HepG2 (cell line): ENCODE data around the gene ANKEF1. TPM values are rescaled to one million over a fixed set of nuclear protein-coding genes. Genes with fewer than 3 reads are reported as not detected.

ENCODE experiments used
- ATAC-seq: fragments of 200-7000 bp; cut with Tn5 transposase; 3 replicates; pipeline ENCODE4 v1.9.1; 2020; ENCODE audit warnings: mild to moderate bottlenecking, moderate library complexity
- BruUV-seq: library from RNA; stranded (reverse); fragments of 400-500 nt; replicated peaks from 2 replicates; lab custom pipeline; 2021; lab: Mats Ljungman, UMichigan
- CTCF ChIA-PET: fragments of 300-600 bp; formaldehyde crosslinking; extraction: SDS; loops from one replicate; lab custom pipeline; 2021; ENCODE audit warnings: low total read pairs, inconsistent platforms, low intra/inter-chr PET ratio; lab: Yijun Ruan, JAX
- POLR2A ChIA-PET: fragments of 350-600 bp; sonication (Branson Sonifier 250); formaldehyde crosslinking; loops from one replicate; lab custom pipeline; 2020; ENCODE audit warnings: antibody characterized with exemption, inconsistent platforms; lab: Yijun Ruan, JAX
- DNase-seq: peaks from one replicate; pipeline ENCODE4 v3.0.0-alpha.2; 2015; ENCODE audit warnings: low spot score
- FAIRE-seq: peaks from 3 replicates; lab custom pipeline; 2011; peaks lifted over from hg19 to GRCh38; lab: Jason Lieb, UNC
- H2AFZ ChIP-seq: one replicate; pipeline ENCODE4 v1.6.1; 2011; ENCODE audit warnings: low read length, inconsistent platforms
- H3K27ac ChIP-seq: fragments of 300-600 bp; 3 replicates; pipeline ENCODE4 v1.8.0; 2011; ENCODE audit warnings: mixed run types, mild to moderate bottlenecking, mixed read lengths, low read length, inconsistent platforms; ENCODE audit not compliant: insufficient read depth; ENCODE audit errors: extremely low read length
- H3K27me3 ChIP-seq, 2 experiments: fragments of 200-600 bp in 1 of 2; 2 replicates in 1 of 2; 3 replicates in 1 of 2; pipeline versions ENCODE4 v1.6.0 to v1.8.0; 2011; ENCODE audit warnings: low read length in 2 of 2, mild to moderate bottlenecking in 2 of 2, moderate library complexity in 2 of 2, inconsistent platforms in 1 of 2; ENCODE audit not compliant: insufficient read depth in 2 of 2, control insufficient read depth in 1 of 2
- H3K36me3 ChIP-seq, 2 experiments: fragments of 200-600 bp in 1 of 2; replicated peaks in 1 of 2; 2 replicates in 1 of 2; 3 replicates in 1 of 2; pipeline versions ENCODE4 v1.5.1 to v1.8.0; 2011; ENCODE audit warnings: low read length in 2 of 2, inconsistent platforms in 1 of 2; ENCODE audit not compliant: insufficient read depth in 2 of 2, control insufficient read depth in 1 of 2
- H3K4me1 ChIP-seq: 2 replicates; pipeline ENCODE4 v1.5.1; 2012; ENCODE audit warnings: low read length, inconsistent platforms; ENCODE audit not compliant: insufficient read depth
- H3K4me2 ChIP-seq: 2 replicates; pipeline ENCODE4 v1.6.0; 2011; ENCODE audit warnings: low read depth, low read length, inconsistent platforms
- H3K4me3 ChIP-seq, 3 experiments: fragments of 200-600 bp in 1 of 3; sonication (generic), shearing (Covaris generic) in 1 of 3; replicated peaks in 1 of 3; 2 replicates each; pipeline ENCODE4 v1.5.1; 2011 to 2016; ENCODE audit warnings: low read length in 3 of 3, inconsistent platforms in 2 of 3, low read depth in 2 of 3, mild to moderate bottlenecking in 2 of 3, control low read depth in 1 of 3, mixed read lengths in 1 of 3; ENCODE audit not compliant: insufficient read depth in 1 of 3
- H3K79me2 ChIP-seq: one replicate; pipeline ENCODE4 v1.6.1; 2011; ENCODE audit warnings: low read length, inconsistent platforms; ENCODE audit not compliant: insufficient read depth
- H3K9ac ChIP-seq: 2 replicates; pipeline ENCODE4 v1.6.0; 2011; ENCODE audit warnings: mild to moderate bottlenecking, low read depth, low read length, inconsistent platforms; ENCODE audit not compliant: insufficient read depth
- H3K9me3 ChIP-seq: 2 replicates; pipeline ENCODE4 v1.5.1; 2012; ENCODE audit warnings: mild to moderate bottlenecking, low read length
- H4K20me1 ChIP-seq: 2 replicates; pipeline ENCODE4 v1.6.0; 2011; ENCODE audit warnings: inconsistent platforms, mild to moderate bottlenecking, low read length, moderate library complexity; ENCODE audit not compliant: insufficient read depth
- CCDC6 ChIP-seq: sonication (generic); formaldehyde crosslinking; IDR thresholded peaks from 2 replicates; pipeline ENCODE4 v1.8.1; 2022; ENCODE audit warnings: mild to moderate bottlenecking, missing genetic modification reagents, moderate library complexity
- GPN1 ChIP-seq: sonication (generic); formaldehyde crosslinking; IDR thresholded peaks from 2 replicates; pipeline ENCODE4 v1.5.1; 2020; ENCODE audit warnings: missing genetic modification reagents, borderline replicate concordance
- HBP1 ChIP-seq: IDR thresholded peaks from 2 replicates; pipeline ENCODE4 v1.6.1; 2016; ENCODE audit warnings: low read depth, control low read depth
- HDAC1 ChIP-seq: sonication (generic); formaldehyde crosslinking; IDR thresholded peaks from 2 replicates; pipeline ENCODE4 v1.5.1; 2020; ENCODE audit warnings: mild to moderate bottlenecking, missing genetic modification reagents
- KIAA2018 ChIP-seq: sonication (generic); formaldehyde crosslinking; IDR thresholded peaks from 2 replicates; pipeline ENCODE4 v1.5.0; 2020; ENCODE audit warnings: mild to moderate bottlenecking, missing genetic modification reagents, borderline replicate concordance
- MLX ChIP-seq: IDR thresholded peaks from 2 replicates; pipeline ENCODE4 v1.6.1; 2016
- NR1H2 ChIP-seq: sonication (generic); formaldehyde crosslinking; IDR thresholded peaks from 2 replicates; pipeline ENCODE4 v1.8.1; 2022; ENCODE audit warnings: low read depth, missing genetic modification reagents, borderline replicate concordance
- REXO4 ChIP-seq: sonication (generic); formaldehyde crosslinking; IDR thresholded peaks from 2 replicates; pipeline ENCODE4 v1.8.0; 2022; ENCODE audit warnings: missing genetic modification reagents, mild to moderate bottlenecking, borderline replicate concordance
- RXRA ChIP-seq: sonication (generic); formaldehyde crosslinking; IDR thresholded peaks from 2 replicates; pipeline ENCODE4 v1.5.1; 2020; ENCODE audit warnings: missing genetic modification reagents
- TGIF2 ChIP-seq: IDR thresholded peaks from 2 replicates; pipeline ENCODE4 v1.6.1; 2016; ENCODE audit warnings: control low read depth, missing compliant biosample characterization
- TOE1 ChIP-seq: sonication (generic); formaldehyde crosslinking; IDR thresholded peaks from 2 replicates; pipeline ENCODE4 v1.4.0; 2020; ENCODE audit warnings: mild to moderate bottlenecking, missing genetic modification reagents
- ZNF235 ChIP-seq: sonication (generic); formaldehyde crosslinking; IDR thresholded peaks from 2 replicates; pipeline ENCODE4 v1.8.1; 2023; ENCODE audit warnings: mild to moderate bottlenecking, missing genetic modification reagents, borderline replicate concordance
- ZNF30 ChIP-seq: sonication (generic); formaldehyde crosslinking; IDR thresholded peaks from 2 replicates; pipeline ENCODE4 v1.5.0; 2020; ENCODE audit warnings: mild to moderate bottlenecking, missing genetic modification reagents
- ZNF713 ChIP-seq: sonication (generic); formaldehyde crosslinking; IDR thresholded peaks from 2 replicates; pipeline ENCODE4 v1.4.0; 2020; ENCODE audit warnings: mild to moderate bottlenecking, missing genetic modification reagents
- ZSCAN5A ChIP-seq: sonication (generic); formaldehyde crosslinking; IDR thresholded peaks from 2 replicates; pipeline ENCODE4 v1.8.0; 2022; ENCODE audit warnings: mild to moderate bottlenecking, missing genetic modification reagents, borderline replicate concordance
- WGBS: methylation state at CpG from one replicate; pipeline ENCODE4 v1.1.6; 2017; ENCODE audit warnings: low lambda C conversion rate; 5-methylcytosine and 5-hydroxymethylcytosine counted together
- in situ Hi-C: cut with HindIII; loops from 2 replicates; pipeline ENCODE4 v1.10.0; 2017; ENCODE audit warnings: low pct_unique_long_range_greater_than_20kb; ENCODE audit not compliant: extremely low pct_ligation_motif_present
- intact Hi-C: fragments of 100-400 bp; cut with micrococcal nuclease; formaldehyde crosslinking; loops from one replicate; pipeline ENCODE4 v1.10.0; 2022; ENCODE audit not compliant: unreplicated experiment
- polyA plus RNA-seq, 8 experiments: library from polyadenylated mRNA; depleted of rRNA in 3 of 8; stranded (reverse) in 7 of 8; unstranded in 1 of 8; fragments of >200 nt; fragmentation: Illumina TruSeq in 4 of 8; extraction: Trizol in 4 of 8; gene quantifications; 2 replicates each; pipeline versions ENCODE4 v1.2.1 to v1.2.3, GENCODE V29; 2011 to 2016; ENCODE audit warnings: low read depth in 4 of 8, missing spikeins in 1 of 8, mixed read lengths in 1 of 8; ENCODE audit not compliant: insufficient read depth in 1 of 8
- total RNA-seq, 5 experiments: library from RNA; depleted of rRNA; stranded (reverse); fragments of >200 nt; fragmentation: Illumina TruSeq; extraction: Trizol; gene quantifications; 2 replicates each; pipeline ENCODE4 v1.2.3, GENCODE V29; 2016; ENCODE audit warnings: low read depth in 1 of 5

ANKEF1 gene
- total and polyA plus RNA-seq, 2 of the 13 experiments (the other 11 are each of a cell fraction or from before 2014, with no cell fraction given): 3.1 to 8.6 TPM

- no peaks in the 10 kb centered on the region for H3K27me3 ChIP-seq
- in situ Hi-C loops: no loop called here
- no peaks in the 10 kb centered on the region for H3K9me3 ChIP-seq
- H3K27ac ChIP-seq: no peak overlapping the region
- no peaks in the 10 kb centered on the region for H3K79me2 ChIP-seq
- no peaks in the 10 kb centered on the region for H3K36me3 ChIP-seq
- no peak overlapping the region for H3K4me3 ChIP-seq
- intact Hi-C loops: no loop called here
- ChIA-PET CTCF (no interaction called here), POLR2A (no interaction called here)
- no peak for DNase-seq
- no peaks in the 10 kb centered on the region for H3K4me1 ChIP-seq
- no peak overlapping the region for H2AFZ ChIP-seq
- no peak overlapping the region for H3K9ac ChIP-seq
- no peak for FAIRE-seq
- no peaks in the 10 kb centered on the region for H4K20me1 ChIP-seq
- BruUV-seq: no TSS peak
- H3K4me2 ChIP-seq: no peak overlapping the region
- ATAC-seq: no peak
- WGBS: 67% methylated on average over 5 of the region's 5 CpGs
- TF ChIP-seq RXRA (no peak), CCDC6 (CRISPR knock-in tag) (no peak), KIAA2018 (CRISPR knock-in tag) (no peak), NR1H2 (CRISPR knock-in tag) (no peak), GPN1 (CRISPR knock-in tag) (no peak), ZNF235 (CRISPR knock-in tag) (no peak), ZSCAN5A (no peak), TGIF2 (CRISPR knock-in tag) (no peak), REXO4 (CRISPR knock-in tag) (no peak), MLX (CRISPR knock-in tag) (no peak), ZNF713 (no peak), ZNF30 (CRISPR knock-in tag) (no peak), TOE1 (no peak), HDAC1 (CRISPR knock-in tag) (no peak), HBP1 (no peak)
Measured at GRCh38 chr20:10007747-10008146, 27.0 kb upstream of the ANKEF1 start.
